ENCODE results near the gene GNG4. TPM values are rescaled to one million over a fixed set of nuclear protein-coding genes. Genes with fewer than 3 reads are reported as not detected.
"Not testable (repeated sequence)": the region's sequence is repeated elsewhere in the genome, so short reads cannot be mapped to it uniquely, and the experiment has no call there.

GNG4 gene
- total and polyA plus RNA-seq, 5 donors from 2014 or later = not detected

DNA sequence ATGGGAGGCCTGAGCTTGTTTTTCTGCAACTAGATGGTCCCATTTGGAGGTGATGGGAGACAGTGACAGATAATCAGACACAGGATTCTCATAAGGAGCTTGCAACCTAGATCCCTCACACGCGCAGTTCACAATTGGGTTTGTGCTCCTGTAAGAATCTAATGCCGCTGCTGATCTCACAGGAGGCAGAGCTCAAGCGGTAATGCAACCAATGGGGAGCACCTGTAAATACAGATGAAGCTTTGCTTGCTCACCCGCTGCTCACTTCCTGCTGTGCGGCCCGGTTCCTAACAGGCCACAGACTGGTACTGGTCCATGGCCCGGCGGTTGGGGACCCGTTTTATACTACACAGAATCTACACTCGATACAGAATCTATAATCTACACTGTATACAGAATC lies 92.8 kb downstream of the GNG4 start:
- no peaks in the 10 kb centered on the region for H3K4me1 Mint-ChIP-seq
- H3K4me3 Mint-ChIP-seq = no peak overlapping the region
- no peaks in the 10 kb centered on the region for H3K4me1 ChIP-seq (ENCODE audit: control insufficient read depth, insufficient read depth, low read length, poor library complexity, severe bottlenecking)
- DNase-seq (no peak), ATAC-seq (ENCODE audit: low read depth in 2 of 2) (no peak)
- H3K36me3 ChIP-seq (ENCODE audit: control insufficient read depth, insufficient read depth, low read length) = no peaks in the 10 kb centered on the region
- H3K4me3 ChIP-seq (ENCODE audit: low read depth, low read length) = no peak overlapping the region
- H3K36me3 Mint-ChIP-seq = no peaks in the 10 kb centered on the region
- no peaks in the 10 kb centered on the region for H3K27me3 ChIP-seq (ENCODE audit: control insufficient read depth, insufficient read depth, low read length)
- no peaks in the 10 kb centered on the region for H3K9me3 Mint-ChIP-seq
- H3K27ac ChIP-seq (ENCODE audit: insufficient read depth, low read length, poor library complexity, severe bottlenecking) = no peak overlapping the region
- H3K27ac Mint-ChIP-seq = no peak overlapping the region
- H3K9me3 ChIP-seq (ENCODE audit: control insufficient read depth in 2 of 2, low read length in 2 of 2) = no peaks in the 10 kb centered on the region
- peaks cover 4% of the 10 kb centered on the region for H3K27me3 Mint-ChIP-seq

DNA sequence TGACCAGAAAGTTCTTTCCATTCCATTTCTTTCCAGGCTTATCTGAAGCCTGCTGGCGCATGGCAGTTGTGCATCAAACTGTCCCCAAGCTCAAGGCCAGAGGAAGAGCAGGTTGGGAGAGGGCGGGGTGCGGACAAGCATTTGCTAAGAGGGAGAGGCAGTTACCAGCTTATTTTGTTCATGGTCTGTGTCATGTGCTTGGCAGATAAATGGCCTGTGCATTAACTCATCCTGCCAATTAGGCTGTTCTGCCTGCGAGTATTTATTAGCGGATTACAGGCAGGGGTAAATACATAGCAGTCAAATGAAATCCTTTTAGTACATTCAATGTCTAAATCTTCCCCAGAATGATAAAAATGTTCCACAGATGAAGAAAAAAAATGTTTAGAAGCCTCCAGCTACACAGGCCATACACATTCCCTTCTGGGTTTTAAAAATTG lies 96.5 kb downstream of the GNG4 start:
- Histone ChIP-seq H3K9me3 (ENCODE audit: control insufficient read depth in 2 of 2, low read length in 2 of 2) (no peaks in the 10 kb centered on the region), H3K27me3 (ENCODE audit: control insufficient read depth, insufficient read depth, low read length) (no peaks in the 10 kb centered on the region), H3K36me3 (ENCODE audit: control insufficient read depth, insufficient read depth, low read length) (no peaks in the 10 kb centered on the region), H3K4me1 (ENCODE audit: control insufficient read depth, insufficient read depth, low read length, poor library complexity, severe bottlenecking) (no peaks in the 10 kb centered on the region), H3K4me3 (ENCODE audit: low read depth, low read length) (no peak overlapping the region), H3K27ac (ENCODE audit: insufficient read depth, low read length, poor library complexity, severe bottlenecking) (no peak overlapping the region)
- Mint-ChIP-seq H3K27me3 (peaks cover 8% of the 10 kb centered on the region), H3K4me3 (no peak overlapping the region), H3K4me1 (peaks cover 0 to 2% (median 0%) of the 10 kb centered on the region in 4 donors), H3K27ac (no peak overlapping the region), H3K9me3 (no peaks in the 10 kb centered on the region), H3K36me3 (no peaks in the 10 kb centered on the region)
- ATAC-seq (ENCODE audit: low read depth in 2 of 2) = no peak
- no peak for DNase-seq

GRCh38 chr1:235552146-235552716 lies 97.4 kb downstream of the GNG4 start:
- Mint-ChIP-seq H3K36me3 (no peaks in the 10 kb centered on the region), H3K9me3 (no peaks in the 10 kb centered on the region), H3K4me3 (no peak overlapping the region), H3K27ac (no peak overlapping the region), H3K4me1 (peaks cover 0 to 2% (median 0%) of the 10 kb centered on the region in 4 donors), H3K27me3 (peaks cover 8% of the 10 kb centered on the region)
- no peaks in the 10 kb centered on the region for H3K36me3 ChIP-seq (ENCODE audit: control insufficient read depth, insufficient read depth, low read length)
- no peaks in the 10 kb centered on the region for H3K4me1 ChIP-seq (ENCODE audit: control insufficient read depth, insufficient read depth, low read length, poor library complexity, severe bottlenecking)
- ATAC-seq (ENCODE audit: low read depth in 2 of 2) = no peak
- H3K4me3 ChIP-seq (ENCODE audit: low read depth, low read length) = no peak overlapping the region
- no peak for DNase-seq
- no peaks in the 10 kb centered on the region for H3K27me3 ChIP-seq (ENCODE audit: control insufficient read depth, insufficient read depth, low read length)
- H3K9me3 ChIP-seq (ENCODE audit: control insufficient read depth in 2 of 2, low read length in 2 of 2) = no peaks in the 10 kb centered on the region
- no peak overlapping the region for H3K27ac ChIP-seq (ENCODE audit: insufficient read depth, low read length, poor library complexity, severe bottlenecking)

DNA sequence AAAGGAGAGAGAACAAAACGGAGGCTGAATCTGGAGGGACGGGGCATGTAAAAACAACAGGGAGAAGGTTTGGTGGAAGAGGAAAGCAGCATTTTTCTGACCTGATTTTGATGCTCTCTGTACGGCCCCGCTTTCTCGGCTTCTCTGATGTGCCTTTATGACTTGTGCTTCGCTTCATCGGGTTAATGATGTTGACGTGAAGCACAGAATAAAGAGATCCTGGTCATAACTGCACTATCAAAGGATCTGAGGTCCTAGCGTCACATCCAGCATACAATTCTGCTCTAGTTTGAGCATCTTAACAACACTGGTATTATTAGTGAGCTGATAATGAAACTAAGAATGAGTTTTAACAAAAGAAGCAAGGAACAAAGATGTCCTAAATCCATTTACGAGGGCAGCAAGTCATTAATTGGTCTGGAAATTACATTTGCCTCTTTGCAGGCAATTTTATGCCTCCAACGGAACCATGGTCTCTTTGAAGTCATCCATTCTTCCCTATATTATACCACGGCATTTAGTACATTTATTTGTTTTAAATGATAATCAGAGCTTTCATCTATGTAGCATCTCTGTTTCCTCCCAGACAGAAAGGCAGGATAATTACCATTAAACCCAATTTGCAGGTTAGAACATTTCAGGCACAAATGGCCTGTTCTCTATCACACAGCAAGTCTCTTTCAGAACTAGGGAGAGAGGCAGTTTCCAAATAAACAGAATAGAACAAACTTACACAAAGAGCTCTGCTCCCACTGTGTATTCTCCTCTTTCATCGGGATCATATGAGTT lies 100.0 kb downstream of the GNG4 start:
- Mint-ChIP-seq H3K9me3 (no peaks in the 10 kb centered on the region), H3K4me1 (peaks cover 0 to 2% (median 0%) of the 10 kb centered on the region in 4 donors), H3K36me3 (no peaks in the 10 kb centered on the region), H3K27ac (no peak overlapping the region), H3K27me3 (peaks cover 8% of the 10 kb centered on the region), H3K4me3 (no peak overlapping the region)
- DNase-seq (no peak), ATAC-seq (ENCODE audit: low read depth in 2 of 2) (no peak)
- Histone ChIP-seq H3K4me3 (ENCODE audit: low read depth, low read length) (no peak overlapping the region), H3K36me3 (ENCODE audit: control insufficient read depth, insufficient read depth, low read length) (no peaks in the 10 kb centered on the region), H3K27me3 (ENCODE audit: control insufficient read depth, insufficient read depth, low read length) (no peaks in the 10 kb centered on the region), H3K27ac (ENCODE audit: insufficient read depth, low read length, poor library complexity, severe bottlenecking) (no peak overlapping the region), H3K9me3 (ENCODE audit: control insufficient read depth in 2 of 2, low read length in 2 of 2) (no peaks in the 10 kb centered on the region), H3K4me1 (ENCODE audit: control insufficient read depth, insufficient read depth, low read length, poor library complexity, severe bottlenecking) (no peaks in the 10 kb centered on the region)

- not testable (repeated sequence) for H3K27me3 ChIP-seq (ENCODE audit: control insufficient read depth, insufficient read depth, low read length); DNase-seq; H3K27ac ChIP-seq (ENCODE audit: insufficient read depth, low read length, poor library complexity, severe bottlenecking); H3K27ac Mint-ChIP-seq; ATAC-seq (ENCODE audit: low read depth in 2 of 2); H3K27me3 Mint-ChIP-seq; H3K36me3 Mint-ChIP-seq; H3K36me3 ChIP-seq (ENCODE audit: control insufficient read depth, insufficient read depth, low read length); H3K4me3 ChIP-seq (ENCODE audit: low read depth, low read length); H3K9me3 ChIP-seq (ENCODE audit: control insufficient read depth in 2 of 2, low read length in 2 of 2); H3K9me3 Mint-ChIP-seq; H3K4me1 Mint-ChIP-seq; H3K4me1 ChIP-seq (ENCODE audit: control insufficient read depth, insufficient read depth, low read length, poor library complexity, severe bottlenecking); H3K4me3 Mint-ChIP-seq
Observed at GRCh38 chr1:235546369-235547155, 103.0 kb downstream of the GNG4 start.

- Mint-ChIP-seq H3K4me1 (peaks cover 0 to 2% (median 0%) of the 10 kb centered on the region in 4 donors), H3K9me3 (no peaks in the 10 kb centered on the region), H3K27me3 (peaks cover 4% of the 10 kb centered on the region), H3K4me3 (no peak overlapping the region), H3K36me3 (no peaks in the 10 kb centered on the region), H3K27ac (no peak overlapping the region)
- ATAC-seq (ENCODE audit: low read depth in 2 of 2) (no peak), DNase-seq (no peak)
- Histone ChIP-seq H3K27me3 (ENCODE audit: control insufficient read depth, insufficient read depth, low read length) (no peaks in the 10 kb centered on the region), H3K27ac (ENCODE audit: insufficient read depth, low read length, poor library complexity, severe bottlenecking) (no peak overlapping the region), H3K9me3 (ENCODE audit: control insufficient read depth in 2 of 2, low read length in 2 of 2) (no peaks in the 10 kb centered on the region), H3K36me3 (ENCODE audit: control insufficient read depth, insufficient read depth, low read length) (no peaks in the 10 kb centered on the region), H3K4me1 (ENCODE audit: control insufficient read depth, insufficient read depth, low read length, poor library complexity, severe bottlenecking) (no peaks in the 10 kb centered on the region), H3K4me3 (ENCODE audit: low read depth, low read length) (no peak overlapping the region)
Observed at GRCh38 chr1:235545292-235545930, 104.2 kb downstream of the GNG4 start.

DNA sequence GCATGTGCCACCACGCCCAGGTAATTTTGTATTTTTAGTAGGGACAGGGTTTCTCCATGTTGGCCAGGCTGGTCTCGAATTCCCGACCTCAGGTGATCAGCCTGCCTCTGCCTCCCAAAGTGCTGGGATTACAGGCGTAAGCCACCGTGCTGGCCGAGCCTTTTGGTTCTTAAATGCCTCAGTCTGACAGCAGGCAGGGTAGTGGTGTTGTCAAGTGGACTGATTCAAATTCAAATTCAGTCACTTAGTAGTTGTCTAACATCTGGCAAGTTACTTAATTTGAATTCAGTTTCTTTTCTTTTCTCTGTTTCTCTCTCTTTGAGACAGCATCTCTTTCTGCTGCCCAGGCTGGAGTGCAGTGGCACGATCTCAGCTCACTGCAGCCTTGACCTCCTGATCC lies 106.7 kb downstream of the GNG4 start:
- not testable (repeated sequence) for H3K4me3 Mint-ChIP-seq; H3K27ac ChIP-seq (ENCODE audit: insufficient read depth, low read length, poor library complexity, severe bottlenecking); H3K27me3 ChIP-seq (ENCODE audit: control insufficient read depth, insufficient read depth, low read length); H3K4me3 ChIP-seq (ENCODE audit: low read depth, low read length); H3K36me3 Mint-ChIP-seq; H3K27me3 Mint-ChIP-seq; H3K36me3 ChIP-seq (ENCODE audit: control insufficient read depth, insufficient read depth, low read length); H3K27ac Mint-ChIP-seq; H3K4me1 Mint-ChIP-seq; H3K4me1 ChIP-seq (ENCODE audit: control insufficient read depth, insufficient read depth, low read length, poor library complexity, severe bottlenecking); DNase-seq; ATAC-seq (ENCODE audit: low read depth in 2 of 2); H3K9me3 Mint-ChIP-seq; H3K9me3 ChIP-seq (ENCODE audit: control insufficient read depth in 2 of 2, low read length in 2 of 2)

Data from CD4-positive, CD25-positive, alpha-beta regulatory T cell (primary cell).